ENCODE data around the gene CACNA2D2.

CACNA2D2 gene

DNA sequence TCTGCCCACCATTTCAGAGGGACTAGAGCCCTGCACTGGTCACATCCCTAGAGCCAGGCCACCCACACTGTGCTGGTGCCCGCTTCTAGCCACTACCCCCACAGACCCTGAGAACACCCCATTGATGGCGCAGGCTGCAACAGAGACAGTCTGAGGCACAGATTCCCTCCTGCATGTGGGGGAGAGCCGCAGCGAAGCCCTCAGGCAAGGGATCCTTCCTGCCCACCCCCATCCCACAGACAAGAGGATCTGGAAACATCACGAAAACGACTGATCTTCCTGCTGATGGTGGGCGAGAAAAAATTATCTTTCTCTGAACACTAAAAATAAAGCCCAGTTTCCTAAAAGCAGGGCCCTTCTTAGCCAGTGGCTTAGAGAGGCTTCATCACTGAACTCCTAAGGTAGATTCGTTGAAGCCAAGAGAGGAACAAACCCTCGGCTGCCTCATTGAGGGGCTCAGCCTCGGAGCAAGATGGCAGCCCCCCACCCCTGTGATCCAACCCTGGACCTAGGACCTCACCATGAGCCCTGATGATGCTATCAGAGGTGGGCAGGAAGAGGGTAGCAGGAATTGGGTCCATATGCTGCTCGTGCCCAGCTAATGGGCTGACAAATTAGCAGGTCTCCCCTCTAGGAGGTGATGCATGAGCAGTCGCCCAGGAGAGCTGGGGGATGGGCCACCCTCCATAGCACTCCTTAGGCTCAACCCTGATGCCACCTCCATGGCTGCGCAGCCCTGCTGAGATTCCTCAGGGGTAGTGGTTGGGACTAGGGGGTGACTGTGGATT is 54.5 kb downstream of the CACNA2D2 start:
- no peak for TF ChIP-seq GFI1B (tag by site-specific recombination; IDR thresholded peaks at IDR 0.05)
- TF ChIP-seq, protein P1, sequence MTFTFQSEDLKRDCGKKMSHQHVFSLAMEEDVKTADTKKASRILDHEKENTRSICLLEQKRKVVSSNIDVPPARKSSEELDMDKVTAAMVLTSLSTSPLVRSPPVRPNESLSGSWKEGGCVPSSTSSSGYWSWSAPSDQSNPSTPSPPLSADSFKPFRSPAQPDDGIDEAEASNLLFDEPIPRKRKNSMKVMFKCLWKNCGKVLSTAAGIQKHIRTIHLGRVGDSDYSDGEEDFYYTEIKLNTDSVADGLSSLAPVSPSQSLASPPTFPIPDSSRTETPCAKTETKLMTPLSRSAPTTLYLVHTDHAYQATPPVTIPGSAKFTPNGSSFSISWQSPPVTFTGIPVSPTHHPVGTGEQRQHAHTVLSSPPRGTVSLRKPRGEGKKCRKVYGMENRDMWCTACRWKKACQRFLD (tag by site-specific recombination; IDR thresholded peaks at IDR 0.05): no peak
- no peak for TF ChIP-seq ZNF132 (tag by site-specific recombination; IDR thresholded peaks at IDR 0.05; ENCODE audit: borderline replicate concordance)
- TF ChIP-seq, protein P2, sequence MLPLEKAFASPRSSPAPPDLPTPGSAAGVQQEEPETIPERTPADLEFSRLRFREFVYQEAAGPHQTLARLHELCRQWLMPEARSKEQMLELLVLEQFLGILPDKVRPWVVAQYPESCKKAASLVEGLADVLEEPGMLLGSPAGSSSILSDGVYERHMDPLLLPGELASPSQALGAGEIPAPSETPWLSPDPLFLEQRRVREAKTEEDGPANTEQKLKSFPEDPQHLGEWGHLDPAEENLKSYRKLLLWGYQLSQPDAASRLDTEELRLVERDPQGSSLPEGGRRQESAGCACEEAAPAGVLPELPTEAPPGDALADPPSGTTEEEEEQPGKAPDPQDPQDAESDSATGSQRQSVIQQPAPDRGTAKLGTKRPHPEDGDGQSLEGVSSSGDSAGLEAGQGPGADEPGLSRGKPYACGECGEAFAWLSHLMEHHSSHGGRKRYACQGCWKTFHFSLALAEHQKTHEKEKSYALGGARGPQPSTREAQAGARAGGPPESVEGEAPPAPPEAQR (tag by site-specific recombination; IDR thresholded peaks at IDR 0.05): no peak
- TF ChIP-seq ZNF792 (tag by site-specific recombination; IDR thresholded peaks at IDR 0.05): no peak
- no peak for TF ChIP-seq ZNF830 (tag by site-specific recombination; IDR thresholded peaks at IDR 0.05; ENCODE audit: low read depth)
- TF ChIP-seq, protein P3, sequence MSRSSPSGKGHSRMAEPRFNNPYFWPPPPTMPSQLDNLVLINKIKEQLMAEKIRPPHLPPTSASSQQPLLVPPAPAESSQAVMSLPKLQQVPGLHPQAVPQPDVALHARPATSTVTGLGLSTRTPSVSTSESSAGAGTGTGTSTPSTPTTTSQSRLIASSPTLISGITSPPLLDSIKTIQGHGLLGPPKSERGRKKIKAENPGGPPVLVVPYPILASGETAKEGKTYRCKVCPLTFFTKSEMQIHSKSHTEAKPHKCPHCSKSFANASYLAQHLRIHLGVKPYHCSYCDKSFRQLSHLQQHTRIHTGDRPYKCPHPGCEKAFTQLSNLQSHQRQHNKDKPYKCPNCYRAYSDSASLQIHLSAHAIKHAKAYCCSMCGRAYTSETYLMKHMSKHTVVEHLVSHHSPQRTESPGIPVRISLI (tag by site-specific recombination; IDR thresholded peaks at IDR 0.05): no peak
- TF ChIP-seq SP3 (tag by site-specific recombination; IDR thresholded peaks at IDR 0.05): no peak
- no peak for TF ChIP-seq REPIN1 (tag by site-specific recombination; IDR thresholded peaks at IDR 0.05; ENCODE audit: low read depth)
- no peak for TF ChIP-seq RBAK (tag by site-specific recombination; IDR thresholded peaks at IDR 0.05)
- no peak for TF ChIP-seq ZNF416 (tag by site-specific recombination; IDR thresholded peaks at IDR 0.05)
- TF ChIP-seq SALL2 (tag by site-specific recombination; IDR thresholded peaks at IDR 0.05; ENCODE audit: borderline replicate concordance): no peak
- ChIA-PET CTCF (interaction anchor here (3.5 kb wide), 1 partner anchor 13 kb away, joined by 14 read pairs; no protein-coding TSS in a partner anchor), POLR2A (no interaction called here)
- H3K9me3 ChIP-seq (ENCODE audit: control insufficient read depth, insufficient read depth, low read depth, low read length): no peaks in the 10 kb centered on the region
- no peak overlapping the region for H3K27ac ChIP-seq (ENCODE audit: extremely low read depth, low read depth, low read length)
- H3K4me1 ChIP-seq (ENCODE audit: control insufficient read depth, insufficient read depth, low read length): no peaks in the 10 kb centered on the region
- no peak overlapping the region for H3K4me3 ChIP-seq (ENCODE audit: low read depth, low read length)
- H3K36me3 ChIP-seq (ENCODE audit: control insufficient read depth in 2 of 2, insufficient read depth in 1 of 2, low read length in 2 of 2): no peaks in the 10 kb centered on the region

DNA sequence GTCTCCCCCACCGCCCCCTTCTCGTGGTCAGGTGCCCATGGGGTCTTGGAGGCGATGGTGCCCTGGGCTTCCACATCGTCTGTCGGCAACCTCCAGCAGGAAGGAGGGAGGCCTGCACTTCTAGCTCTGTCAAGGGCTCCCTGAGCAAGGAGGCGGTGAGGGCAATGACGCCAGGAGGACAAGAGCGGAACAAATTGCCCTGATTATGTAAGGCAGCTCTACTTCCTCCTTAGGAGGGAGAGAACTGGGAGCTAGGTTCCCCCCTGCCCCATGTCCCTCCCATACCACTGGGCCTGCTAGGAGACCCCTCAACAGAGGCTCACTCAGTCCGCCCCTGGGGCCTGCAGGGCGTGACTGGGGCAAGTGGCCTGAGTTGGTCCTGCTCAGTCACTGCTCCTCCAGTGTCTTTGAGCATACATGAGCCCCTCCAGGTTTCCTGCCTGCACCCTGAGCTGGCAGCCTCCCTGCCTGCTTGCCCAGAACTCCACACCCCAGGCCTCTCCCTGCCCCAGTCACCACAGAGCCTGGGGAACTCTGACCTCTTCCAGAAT is 56.1 kb downstream of the CACNA2D2 start:
- CTCF ChIA-PET: interaction anchor here (0.6 to 3.5 kb wide), 2 partner anchors 11 to 78 kb away, joined by 6 to 14 read pairs; no protein-coding TSS in a partner anchor
- Histone ChIP-seq H3K4me1 (ENCODE audit: control insufficient read depth, insufficient read depth, low read length) (no peaks in the 10 kb centered on the region), H3K36me3 (ENCODE audit: control insufficient read depth in 2 of 2, insufficient read depth in 1 of 2, low read length in 2 of 2) (no peaks in the 10 kb centered on the region), H3K4me3 (ENCODE audit: low read depth, low read length) (no peak overlapping the region), H3K27ac (ENCODE audit: extremely low read depth, low read depth, low read length) (no peak overlapping the region), H3K9me3 (ENCODE audit: control insufficient read depth, insufficient read depth, low read depth, low read length) (no peaks in the 10 kb centered on the region)
- POLR2A ChIA-PET: no interaction called here
- TF ChIP-seq ZNF621 (tag by site-specific recombination; IDR thresholded peaks at IDR 0.05) (no peak), ZNF223 (tag by site-specific recombination; IDR thresholded peaks at IDR 0.05) (no peak), ZNF776 (tag by site-specific recombination; IDR thresholded peaks at IDR 0.05; ENCODE audit: borderline replicate concordance) (no peak), ZFP69B (tag by site-specific recombination; IDR thresholded peaks at IDR 0.05) (no peak)
- TF ChIP-seq, protein P4, sequence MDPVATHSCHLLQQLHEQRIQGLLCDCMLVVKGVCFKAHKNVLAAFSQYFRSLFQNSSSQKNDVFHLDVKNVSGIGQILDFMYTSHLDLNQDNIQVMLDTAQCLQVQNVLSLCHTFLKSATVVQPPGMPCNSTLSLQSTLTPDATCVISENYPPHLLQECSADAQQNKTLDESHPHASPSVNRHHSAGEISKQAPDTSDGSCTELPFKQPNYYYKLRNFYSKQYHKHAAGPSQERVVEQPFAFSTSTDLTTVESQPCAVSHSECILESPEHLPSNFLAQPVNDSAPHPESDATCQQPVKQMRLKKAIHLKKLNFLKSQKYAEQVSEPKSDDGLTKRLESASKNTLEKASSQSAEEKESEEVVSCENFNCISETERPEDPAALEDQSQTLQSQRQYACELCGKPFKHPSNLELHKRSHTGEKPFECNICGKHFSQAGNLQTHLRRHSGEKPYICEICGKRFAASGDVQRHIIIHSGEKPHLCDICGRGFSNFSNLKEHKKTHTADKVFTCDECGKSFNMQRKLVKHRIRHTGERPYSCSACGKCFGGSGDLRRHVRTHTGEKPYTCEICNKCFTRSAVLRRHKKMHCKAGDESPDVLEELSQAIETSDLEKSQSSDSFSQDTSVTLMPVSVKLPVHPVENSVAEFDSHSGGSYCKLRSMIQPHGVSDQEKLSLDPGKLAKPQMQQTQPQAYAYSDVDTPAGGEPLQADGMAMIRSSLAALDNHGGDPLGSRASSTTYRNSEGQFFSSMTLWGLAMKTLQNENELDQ (tag by site-specific recombination; IDR thresholded peaks at IDR 0.05; ENCODE audit: low read depth): no peak

Data from HEK293 (cell line).